Tibial nerve (tissue), 4 donors: ENCODE results near the gene GPR55. TPM values are rescaled to one million over a fixed set of nuclear protein-coding genes. Genes with fewer than 3 reads are reported as not detected.
A peak's percentile ranks its signal among the peaks of the same experiment; 100 is the strongest.

Experiments used
- DNase-seq, 2 donors: peaks; one replicate each; pipeline ENCODE4 v3.0.0-alpha.2; 2019; ENCODE audit warnings: low spot score in 2 of 2
- H3K27ac ChIP-seq, 4 donors: fragments of 200-600 bp; sonication (generic) in 3 of 4; one replicate each; pipeline ENCODE4 v1.5.1; 2017 to 2019; ENCODE audit warnings: mild to moderate bottlenecking in 1 of 4
- H3K27me3 ChIP-seq, 2 donors: fragments of 200-600 bp; sonication (generic) in 1 of 2; one replicate each; pipeline versions ENCODE4 v1.5.1 to v1.6.0; 2017 to 2019
- H3K36me3 ChIP-seq, 3 donors: fragments of 200-600 bp; sonication (generic); one replicate each; pipeline ENCODE4 v1.5.1; 2018 to 2019
- H3K4me1 ChIP-seq, 4 donors: fragments of 200-600 bp; sonication (generic) in 3 of 4; one replicate each; pipeline ENCODE4 v1.5.1; 2017 to 2019
- H3K4me3 ChIP-seq, 4 donors: fragments of 200-600 bp; sonication (generic) in 3 of 4; one replicate each; pipeline ENCODE4 v1.5.1; 2017 to 2019; ENCODE audit warnings: mild to moderate bottlenecking in 1 of 4, moderate library complexity in 1 of 4
- H3K9me3 ChIP-seq, 4 donors: fragments of 200-600 bp; sonication (generic) in 3 of 4; one replicate each; pipeline ENCODE4 v1.5.1; 2017 to 2019
- CTCF ChIP-seq, 5 experiments: fragments of 200-600 bp in 3 of 5; fragments of 450-650 bp in 2 of 5; sonication (generic) in 3 of 5; IDR thresholded peaks; one replicate each; pipeline ENCODE4 v1.5.1; 2016 to 2019; ENCODE audit warnings: antibody characterized with exemption in 5 of 5, mild to moderate bottlenecking in 3 of 5, moderate library complexity in 2 of 5
- EP300 ChIP-seq, 2 donors: sonication (generic); formaldehyde crosslinking; IDR thresholded peaks; one replicate each; pipeline ENCODE4 v1.6.1; 2017; ENCODE audit warnings: antibody characterized with exemption in 2 of 2, mild to moderate bottlenecking in 1 of 2
- POLR2A ChIP-seq, 2 donors: fragments of 450-650 bp; IDR thresholded peaks; one replicate each; pipeline ENCODE4 v1.6.1; 2017; ENCODE audit warnings: antibody characterized with exemption in 2 of 2, mild to moderate bottlenecking in 2 of 2, moderate library complexity in 2 of 2
- WGBS, 2 donors: methylation state at CpG; one replicate each; pipeline ENCODE4 v1.1.5; 2018; 5-methylcytosine and 5-hydroxymethylcytosine counted together
- total RNA-seq, 4 donors: library from RNA; depleted of rRNA; stranded (reverse); fragments of >200 nt; gene quantifications; one replicate each; pipeline ENCODE4 v1.1.0, GENCODE V29; 2016

GPR55 gene
- total RNA-seq, 4 donors from 2014 or later = 0.21 TPM; not detected in 3

GRCh38 chr2:230904856-230905447 is 20.1 kb downstream of the GPR55 start:
- no peak for DNase-seq
- WGBS, 2 donors = 72 to 81% methylated on average over 15 of the region's 15 CpGs
- Histone ChIP-seq H3K4me1 (no peaks in the 10 kb centered on the region), H3K27me3 (no peaks in the 10 kb centered on the region), H3K9me3 (no peaks in the 10 kb centered on the region), H3K27ac (no peak overlapping the region), H3K36me3 (no peaks in the 10 kb centered on the region), H3K4me3 (no peak overlapping the region)
- no peak for TF ChIP-seq EP300 (IDR thresholded peaks at IDR 0.05)
- TF ChIP-seq CTCF (IDR thresholded peaks at IDR 0.05) = no peak
- no peak for TF ChIP-seq POLR2A (IDR thresholded peaks at IDR 0.05)

GRCh38 chr2:230903231-230904150 is 21.6 kb downstream of the GPR55 start:
- DNase-seq = no peak
- H3K27ac ChIP-seq = no peak overlapping the region
- WGBS, 2 donors = 88 to 90% methylated on average over 19 of the region's 19 CpGs
- no peaks in the 10 kb centered on the region for H3K9me3 ChIP-seq
- TF ChIP-seq CTCF (IDR thresholded peaks at IDR 0.05) = no peak
- TF ChIP-seq EP300 (IDR thresholded peaks at IDR 0.05) = no peak
- TF ChIP-seq POLR2A (IDR thresholded peaks at IDR 0.05) = no peak
- H3K36me3 ChIP-seq = no peaks in the 10 kb centered on the region
- H3K27me3 ChIP-seq = no peaks in the 10 kb centered on the region
- H3K4me3 ChIP-seq = no peak overlapping the region
- peaks cover 0 to 8% (median 0%) of the 10 kb centered on the region in 4 donors for H3K4me1 ChIP-seq

- H3K36me3 ChIP-seq = no peaks in the 10 kb centered on the region
- WGBS, 2 donors = 42 to 46% methylated on average over 8 of the region's 8 CpGs
- no peak overlapping the region for H3K4me3 ChIP-seq
- no peak for DNase-seq
- peak; percentile 25 to 46 (median 42) for TF ChIP-seq CTCF (IDR thresholded peaks at IDR 0.05)
- no peak for TF ChIP-seq POLR2A (IDR thresholded peaks at IDR 0.05)
- no peaks in the 10 kb centered on the region for H3K27me3 ChIP-seq
- H3K4me1 ChIP-seq = peaks cover 0 to 8% (median 0%) of the 10 kb centered on the region in 4 donors
- H3K9me3 ChIP-seq = no peaks in the 10 kb centered on the region
- H3K27ac ChIP-seq = no peak overlapping the region
Observed at GRCh38 chr2:230902180-230902899, 22.7 kb downstream of the GPR55 start.

GRCh38 chr2:230901006-230901405 is 24.0 kb downstream of the GPR55 start:
- Histone ChIP-seq H3K4me1 (peaks cover 0 to 8% (median 0%) of the 10 kb centered on the region in 4 donors), H3K4me3 (no peak overlapping the region), H3K27ac (no peak overlapping the region), H3K27me3 (no peaks in the 10 kb centered on the region), H3K36me3 (no peaks in the 10 kb centered on the region), H3K9me3 (no peaks in the 10 kb centered on the region)
- TF ChIP-seq POLR2A (IDR thresholded peaks at IDR 0.05) (no peak), CTCF (IDR thresholded peaks at IDR 0.05) (no peak), EP300 (IDR thresholded peaks at IDR 0.05) (no peak)
- no peak for DNase-seq
- 71 to 83% methylated on average over 5 of the region's 5 CpGs for WGBS, 2 donors
